Choroid plexus epithelial cell (primary cell): ENCODE data around the gene SERP2.

ENCODE experiments used
- DNase-seq: peaks from one replicate; pipeline ENCODE4 v3.0.0-alpha.2; 2010; ENCODE audit warnings: low read depth
- H3K4me3 ChIP-seq: 2 replicates; pipeline ENCODE4 v1.5.1; 2011; ENCODE audit warnings: low read depth, mild to moderate bottlenecking, control low read depth, low read length, moderate library complexity
- TF ChIP-seq, protein P1 (sequence below): conservative IDR thresholded peaks from 2 replicates; pipeline ENCODE4 v1.5.1; 2011; ENCODE audit warnings: low read depth, mild to moderate bottlenecking, control low read depth, inconsistent platforms, low read length, moderate library complexity

Gene SERP2

DNA sequence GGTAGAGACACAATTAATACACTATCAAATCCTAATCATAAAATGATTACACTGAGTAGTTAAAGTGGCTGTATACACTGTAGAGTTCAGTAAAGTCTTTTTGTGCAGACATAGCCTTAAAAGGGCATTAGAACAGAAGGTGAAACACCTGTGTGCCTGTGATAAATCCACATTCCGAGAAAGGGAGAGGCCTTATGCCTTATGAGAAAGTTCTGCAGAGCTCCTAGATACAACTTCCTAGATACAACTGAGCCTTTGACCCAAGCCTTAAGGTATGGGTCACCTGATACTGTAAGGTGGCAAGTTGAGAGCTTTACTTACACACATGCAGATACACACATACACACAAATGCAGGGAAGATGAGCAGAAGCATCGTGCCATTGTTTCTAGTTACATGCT lies 6.3 kb downstream of the SERP2 start:
- no peak for DNase-seq
- TF ChIP-seq, protein P1, sequence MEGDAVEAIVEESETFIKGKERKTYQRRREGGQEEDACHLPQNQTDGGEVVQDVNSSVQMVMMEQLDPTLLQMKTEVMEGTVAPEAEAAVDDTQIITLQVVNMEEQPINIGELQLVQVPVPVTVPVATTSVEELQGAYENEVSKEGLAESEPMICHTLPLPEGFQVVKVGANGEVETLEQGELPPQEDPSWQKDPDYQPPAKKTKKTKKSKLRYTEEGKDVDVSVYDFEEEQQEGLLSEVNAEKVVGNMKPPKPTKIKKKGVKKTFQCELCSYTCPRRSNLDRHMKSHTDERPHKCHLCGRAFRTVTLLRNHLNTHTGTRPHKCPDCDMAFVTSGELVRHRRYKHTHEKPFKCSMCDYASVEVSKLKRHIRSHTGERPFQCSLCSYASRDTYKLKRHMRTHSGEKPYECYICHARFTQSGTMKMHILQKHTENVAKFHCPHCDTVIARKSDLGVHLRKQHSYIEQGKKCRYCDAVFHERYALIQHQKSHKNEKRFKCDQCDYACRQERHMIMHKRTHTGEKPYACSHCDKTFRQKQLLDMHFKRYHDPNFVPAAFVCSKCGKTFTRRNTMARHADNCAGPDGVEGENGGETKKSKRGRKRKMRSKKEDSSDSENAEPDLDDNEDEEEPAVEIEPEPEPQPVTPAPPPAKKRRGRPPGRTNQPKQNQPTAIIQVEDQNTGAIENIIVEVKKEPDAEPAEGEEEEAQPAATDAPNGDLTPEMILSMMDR, result no peak

DNA sequence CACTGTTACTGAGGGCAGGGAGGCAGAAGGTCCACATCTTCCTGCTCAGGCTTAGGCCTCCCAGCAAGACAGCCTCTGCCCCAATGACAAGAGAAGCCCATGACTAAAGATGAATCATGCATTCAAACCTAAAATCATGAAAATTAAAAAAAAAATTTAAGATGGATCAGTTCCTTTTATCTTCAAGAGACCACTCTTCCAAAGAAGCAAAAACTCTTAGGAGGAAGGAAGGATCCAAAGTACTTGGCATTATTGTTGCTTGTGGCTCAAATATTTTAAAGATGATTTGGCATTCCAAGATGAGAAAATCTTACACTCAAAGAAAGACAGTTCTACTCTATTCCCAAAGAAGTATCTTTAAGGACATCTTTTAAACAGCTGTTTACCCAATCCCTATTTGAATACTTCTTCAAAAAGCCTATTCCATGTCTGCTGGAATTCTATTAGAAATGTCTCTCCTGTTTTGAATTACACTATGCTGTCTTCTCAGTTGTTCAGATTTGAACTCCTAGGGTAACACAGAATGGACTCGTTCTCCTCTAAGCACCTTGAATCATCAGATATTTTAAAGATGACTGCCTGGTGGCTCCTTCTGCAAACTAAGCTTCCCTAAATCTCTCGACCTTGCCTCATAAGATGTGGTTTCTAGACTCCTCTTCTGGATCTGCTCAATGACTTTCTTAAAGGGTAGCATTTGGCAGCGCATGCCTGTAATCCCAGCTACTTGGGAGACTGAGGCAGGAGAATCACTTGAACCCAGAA lies 7.0 kb downstream of the SERP2 start:
- TF ChIP-seq, protein P1, result no peak
- H3K4me3 ChIP-seq, result no peak overlapping the region
- no peak for DNase-seq

More for the DNA sequence above, 6.3 kb downstream of the SERP2 start:
- no peak overlapping the region for H3K4me3 ChIP-seq

DNA sequence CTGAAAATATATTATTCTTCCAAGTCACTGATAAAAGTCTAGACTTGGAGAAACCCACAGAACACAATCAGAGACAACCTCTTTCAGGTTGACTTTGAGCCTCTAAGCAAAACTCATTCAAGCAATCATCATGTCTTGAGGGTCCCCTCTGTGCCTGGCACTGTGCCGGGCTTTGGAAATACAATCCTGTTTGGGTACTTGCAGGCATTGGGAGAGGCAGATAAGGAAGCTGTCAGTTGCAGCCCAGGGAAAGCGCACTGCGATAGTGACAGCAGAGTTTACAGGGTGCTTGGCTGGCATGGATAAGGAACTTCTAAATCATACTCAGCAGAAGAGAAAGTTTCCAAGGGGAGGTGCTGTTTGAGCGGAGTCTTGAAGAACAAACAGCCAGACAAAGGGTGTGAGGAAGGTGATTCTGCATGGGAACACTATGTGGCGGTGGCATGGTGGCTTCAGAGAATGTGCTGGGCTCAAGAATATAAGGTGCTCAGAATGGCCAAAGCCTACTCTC lies 9.1 kb downstream of the SERP2 start:
- TF ChIP-seq, protein P1, result no peak
- DNase-seq, result no peak
- H3K4me3 ChIP-seq, result no peak overlapping the region

DNA sequence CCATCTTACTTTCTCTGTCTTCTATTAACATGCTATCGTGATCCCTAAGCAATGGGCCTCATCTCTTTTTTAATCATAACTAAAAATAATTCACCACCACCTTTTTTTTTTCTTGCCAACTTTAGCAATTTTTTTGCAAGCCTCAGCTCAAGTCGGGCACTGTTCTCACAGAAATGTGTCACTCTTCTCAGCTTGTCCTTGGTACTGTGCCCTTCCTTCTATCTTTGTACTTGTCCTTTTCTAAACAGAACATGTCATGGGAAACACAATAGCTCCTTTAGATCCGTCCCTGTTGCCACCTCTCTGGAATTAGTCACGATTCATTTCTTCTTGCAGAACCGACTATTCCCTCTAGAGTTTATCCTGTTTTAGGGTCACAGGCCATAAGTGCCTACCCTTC lies 10.3 kb downstream of the SERP2 start:
- TF ChIP-seq, protein P1, result no peak
- no peak for DNase-seq
- H3K4me3 ChIP-seq, result no peak overlapping the region

DNA sequence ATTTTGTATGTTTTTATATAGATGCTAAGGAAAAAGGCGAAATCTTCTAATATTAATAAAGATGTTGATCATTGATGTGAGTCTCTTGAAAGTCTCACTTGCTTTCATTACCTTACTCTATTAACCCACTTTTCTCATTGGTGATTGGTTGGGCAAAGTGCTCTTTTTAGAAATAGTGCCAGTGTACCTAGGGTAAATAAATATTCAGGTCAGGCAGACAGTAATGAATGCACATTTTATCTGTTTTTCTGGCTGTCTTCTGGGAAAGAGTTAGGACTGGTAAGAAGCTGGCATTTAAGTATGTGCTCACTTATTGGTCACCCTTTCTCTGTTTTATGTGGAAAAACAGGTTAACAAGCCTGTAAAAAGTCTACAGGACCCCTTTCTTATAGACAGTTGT lies 11.2 kb downstream of the SERP2 start:
- TF ChIP-seq, protein P1, result no peak
- no peak overlapping the region for H3K4me3 ChIP-seq
- DNase-seq, result no peak

DNA sequence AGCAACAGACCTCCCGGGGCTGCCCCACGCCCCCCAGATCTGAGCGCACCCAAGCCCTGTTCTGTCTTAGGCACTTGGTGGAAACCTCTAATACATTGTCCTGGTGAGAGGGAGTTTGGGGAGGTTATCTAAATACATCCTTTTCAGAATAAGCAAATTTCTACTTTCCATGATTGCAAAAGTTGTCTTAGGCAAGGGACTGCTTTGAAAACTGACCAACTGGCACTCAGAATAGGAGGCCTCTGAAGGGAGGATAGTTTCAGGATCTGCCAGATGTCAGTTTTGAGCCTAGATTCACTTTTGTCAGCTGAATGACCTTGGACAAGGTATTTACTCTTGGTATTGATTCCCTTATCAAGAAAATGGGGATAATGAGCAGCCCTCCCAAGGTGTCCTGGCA lies 11.8 kb downstream of the SERP2 start:
- TF ChIP-seq, protein P1, result no peak
- no peak overlapping the region for H3K4me3 ChIP-seq
- no peak for DNase-seq

DNA sequence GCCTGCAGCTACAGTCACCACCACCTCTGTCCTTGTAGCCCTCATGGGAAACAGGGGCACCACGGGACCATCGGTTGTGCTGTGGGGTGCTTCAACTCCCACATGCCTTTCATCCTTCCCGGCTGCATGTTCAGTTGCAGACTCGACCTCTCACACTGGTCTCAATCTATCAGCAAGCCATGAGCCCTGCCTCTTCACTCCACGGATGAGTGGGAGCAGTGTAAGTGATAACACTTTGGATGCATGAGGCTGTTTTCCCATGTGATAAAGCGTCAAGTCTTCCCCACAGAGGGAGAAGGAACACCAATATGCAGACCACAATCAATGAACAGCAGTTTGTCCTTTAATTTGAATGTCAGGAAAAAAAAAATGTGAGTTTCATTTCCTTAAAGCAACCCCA lies 12.2 kb downstream of the SERP2 start:
- DNase-seq, result no peak
- TF ChIP-seq, protein P1, result no peak
- no peak overlapping the region for H3K4me3 ChIP-seq
